HG02623 (cell line): ENCODE data around the gene CCDC38.
A peak's percentile ranks its signal among the peaks of the same experiment; 100 is the strongest.
"Not testable (repeated sequence)": the region's sequence is repeated elsewhere in the genome, so short reads cannot be mapped to it uniquely, and the experiment has no call there.

Source experiments
- ATAC-seq: cut with Tn5 transposase; IDR thresholded peaks from one replicate; pipeline ENCODE4 v1.9.1; 2021; ENCODE audit warnings: moderate library complexity; ENCODE audit not compliant: unreplicated experiment

CCDC38 gene

DNA sequence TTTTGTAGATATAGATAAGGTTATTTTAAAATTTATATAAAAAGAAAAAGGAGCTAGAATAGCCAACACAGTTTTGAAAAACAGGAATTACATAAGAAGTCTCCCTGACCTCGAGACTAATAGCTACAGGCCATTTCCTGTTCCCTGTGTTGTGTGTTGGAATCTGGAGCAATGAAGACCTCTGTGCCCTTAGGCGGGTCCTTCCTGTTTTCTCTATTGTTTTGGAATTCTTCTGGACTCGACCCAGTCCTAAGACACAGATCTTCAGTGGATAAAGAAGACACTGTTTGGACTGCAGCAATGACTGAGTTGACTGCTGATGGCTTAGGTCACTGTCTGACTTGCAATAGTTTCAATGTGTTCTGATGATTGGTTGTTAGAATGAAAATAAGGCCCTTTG lies 57.4 kb downstream of the CCDC38 start:
- no peak for ATAC-seq

DNA sequence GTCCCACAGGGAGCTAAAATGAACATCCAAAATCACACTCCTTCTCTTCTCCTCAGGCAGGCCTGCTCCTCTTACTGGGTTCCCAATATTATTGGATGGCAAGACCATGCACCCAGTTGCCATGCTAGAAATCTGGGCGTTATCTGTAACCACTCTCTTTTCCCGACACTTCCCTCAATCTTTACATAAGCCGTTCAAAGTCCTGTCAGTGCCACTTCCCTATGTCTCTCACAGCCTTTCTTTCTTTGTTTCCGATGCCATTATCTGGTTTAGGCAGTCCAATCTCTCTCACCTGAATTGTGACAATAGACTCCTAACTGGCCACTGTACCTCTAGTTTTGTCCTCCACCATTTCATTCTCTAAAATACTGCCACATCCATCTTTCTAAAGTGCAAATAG lies 59.5 kb downstream of the CCDC38 start:
- no peak for ATAC-seq

DNA sequence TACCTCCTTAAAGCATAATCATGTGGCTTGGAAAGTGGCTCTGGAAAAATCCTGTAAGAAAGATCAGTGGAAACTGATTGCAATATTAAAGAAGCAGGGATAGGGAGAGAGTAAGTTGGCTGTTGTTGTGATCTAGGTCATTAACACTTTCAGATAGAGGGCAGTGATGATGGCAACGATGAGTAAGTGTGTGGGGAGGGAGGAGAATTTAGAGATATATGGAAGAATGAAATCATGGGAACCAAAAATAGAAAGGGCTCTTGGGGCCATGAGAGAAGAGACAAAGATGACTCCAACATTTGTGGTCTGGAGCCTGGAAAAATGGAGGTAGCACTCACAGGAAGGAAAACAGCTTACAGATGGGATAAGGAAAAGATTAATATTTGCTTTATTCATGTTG lies 60.3 kb downstream of the CCDC38 start:
- ATAC-seq, result no peak

DNA sequence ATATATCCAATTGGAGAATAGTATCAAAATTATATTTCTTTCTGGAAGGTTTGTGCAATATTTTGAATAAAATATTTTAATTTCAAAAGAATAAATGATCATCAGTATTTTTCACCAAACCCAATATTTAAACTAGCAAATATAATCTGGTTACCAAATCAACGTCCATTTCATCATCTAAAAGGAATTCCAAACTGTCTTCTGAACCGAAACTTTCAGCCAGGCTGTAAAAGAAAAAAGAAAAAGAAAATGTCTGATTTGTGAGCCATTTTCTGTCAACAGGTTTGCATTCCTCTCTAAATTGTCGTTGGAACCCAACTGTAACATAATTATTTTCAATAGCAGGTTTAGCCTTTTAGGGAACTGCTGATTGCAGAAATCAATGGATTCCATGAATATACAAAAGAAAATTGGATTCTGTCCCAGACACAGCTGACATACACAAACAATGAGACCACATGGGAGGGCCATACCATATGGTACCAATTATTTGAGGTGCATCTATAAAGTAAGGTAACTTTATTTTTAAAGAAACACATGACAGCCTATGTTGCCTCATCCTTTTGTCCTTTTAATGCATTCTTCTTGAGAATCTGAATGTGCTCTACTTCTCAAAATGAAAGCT lies 61.0 kb downstream of the CCDC38 start:
- no peak for ATAC-seq

DNA sequence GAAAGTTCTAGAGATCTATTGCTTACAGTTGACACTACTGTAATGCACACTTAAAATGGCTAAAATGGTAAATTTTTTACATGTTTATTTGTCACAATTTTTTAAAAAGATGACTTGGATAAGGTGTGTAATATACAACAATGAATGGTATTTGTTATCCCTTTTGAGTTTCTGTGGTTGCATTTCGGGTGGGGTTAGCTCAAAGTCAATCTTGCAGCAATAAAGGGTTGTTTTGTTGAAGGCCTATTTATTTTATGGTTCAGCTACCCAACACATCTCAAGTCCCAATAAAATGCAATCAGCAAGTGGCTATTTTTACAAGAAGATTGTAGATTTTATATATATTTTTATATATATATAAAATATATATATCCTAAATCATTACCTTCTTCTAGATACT lies 61.5 kb downstream of the CCDC38 start:
- no peak for ATAC-seq

DNA sequence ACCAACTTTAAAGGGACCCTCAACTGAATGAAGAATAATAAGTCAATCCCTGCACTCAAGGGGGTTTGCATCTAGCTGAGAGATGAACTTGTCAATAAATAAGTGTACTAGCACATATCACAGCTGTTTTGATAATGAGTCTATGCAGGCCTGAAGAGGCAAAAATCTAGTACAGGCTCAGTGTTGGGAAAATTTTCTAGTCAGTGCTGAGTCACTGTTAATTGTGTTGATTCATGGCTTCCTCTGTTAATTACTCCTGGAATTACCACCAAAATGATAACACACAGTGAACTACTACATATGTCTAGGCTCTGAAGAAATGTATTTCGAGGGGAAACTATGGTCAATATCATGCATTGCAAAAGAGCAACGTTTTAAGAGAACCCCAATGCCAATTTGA lies 64.8 kb downstream of the CCDC38 start:
- no peak for ATAC-seq

DNA sequence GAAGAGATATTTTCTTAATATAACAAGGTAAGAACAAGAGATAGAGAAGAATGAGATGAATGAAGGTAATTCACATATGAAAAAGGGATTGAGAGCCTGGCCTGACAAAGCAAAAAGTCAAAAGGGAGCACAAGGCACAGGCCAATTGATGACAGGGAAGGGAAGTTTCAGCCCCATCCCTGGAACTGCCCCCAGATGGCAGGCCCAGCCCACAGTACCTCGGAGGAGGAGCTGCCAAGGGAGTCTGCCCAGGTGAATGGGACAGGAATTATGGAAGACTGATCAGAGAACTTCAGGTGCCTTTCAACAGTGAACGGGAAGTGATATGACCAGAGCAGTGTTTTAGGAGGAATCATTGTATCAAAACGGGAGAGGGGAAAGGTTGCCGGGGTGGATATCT lies 68.0 kb downstream of the CCDC38 start:
- ATAC-seq, result no peak

DNA sequence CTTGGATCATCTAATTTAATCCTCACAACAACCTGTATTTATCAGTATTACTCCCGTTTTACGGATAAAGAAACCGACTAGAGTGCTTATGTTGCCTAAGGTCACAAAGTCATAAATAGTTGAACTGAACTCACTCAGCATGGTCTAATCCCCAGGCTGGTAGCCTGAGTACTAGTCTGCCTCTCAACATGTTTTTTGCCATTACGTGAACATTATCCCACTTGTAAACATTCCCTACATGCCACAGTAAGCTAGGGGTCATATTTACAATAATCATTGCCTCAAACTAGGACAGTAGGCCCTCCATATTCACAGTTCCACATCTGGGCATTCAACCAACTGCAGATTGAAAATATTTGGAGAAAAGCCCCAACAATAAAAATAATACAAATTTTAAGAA lies 71.5 kb downstream of the CCDC38 start:
- ATAC-seq, result no peak

DNA sequence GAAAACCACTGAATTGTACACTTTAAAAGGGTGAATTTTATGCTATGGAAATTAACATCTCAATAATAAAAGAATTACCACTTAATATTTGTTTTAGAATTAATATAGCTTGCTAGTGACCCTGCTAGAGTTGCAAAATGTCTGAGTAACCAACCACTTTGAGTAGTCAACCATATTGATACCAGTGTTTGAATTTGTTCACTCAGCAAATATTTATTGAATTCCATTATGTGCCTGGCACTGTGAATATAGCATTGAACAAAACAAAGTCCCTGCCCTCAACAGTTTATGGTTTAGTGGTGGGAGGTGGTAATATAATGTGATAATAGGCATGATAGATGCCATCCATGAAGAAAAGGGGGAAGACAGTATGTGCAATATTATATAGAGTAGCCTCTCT lies 79.1 kb downstream of the CCDC38 start:
- no peak for ATAC-seq

DNA sequence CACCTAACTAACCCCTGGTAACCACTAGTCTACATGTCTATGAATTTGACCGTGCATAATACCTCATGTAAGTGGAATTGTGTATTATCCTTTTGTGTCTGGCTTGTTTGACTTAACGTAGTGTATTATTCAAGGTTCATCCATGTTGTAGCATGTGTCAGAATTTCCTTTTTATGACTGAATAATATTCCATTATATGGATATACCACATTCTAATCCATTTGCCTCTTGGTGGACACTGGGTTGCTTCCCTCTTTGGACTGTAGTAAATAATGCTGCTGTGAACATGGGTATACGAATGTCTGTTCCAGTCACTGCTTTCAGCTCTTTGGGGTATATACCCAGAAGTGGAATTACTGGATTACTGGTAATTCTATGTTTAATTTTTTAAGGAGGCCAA lies 80.4 kb downstream of the CCDC38 start:
- ATAC-seq, result no peak

DNA sequence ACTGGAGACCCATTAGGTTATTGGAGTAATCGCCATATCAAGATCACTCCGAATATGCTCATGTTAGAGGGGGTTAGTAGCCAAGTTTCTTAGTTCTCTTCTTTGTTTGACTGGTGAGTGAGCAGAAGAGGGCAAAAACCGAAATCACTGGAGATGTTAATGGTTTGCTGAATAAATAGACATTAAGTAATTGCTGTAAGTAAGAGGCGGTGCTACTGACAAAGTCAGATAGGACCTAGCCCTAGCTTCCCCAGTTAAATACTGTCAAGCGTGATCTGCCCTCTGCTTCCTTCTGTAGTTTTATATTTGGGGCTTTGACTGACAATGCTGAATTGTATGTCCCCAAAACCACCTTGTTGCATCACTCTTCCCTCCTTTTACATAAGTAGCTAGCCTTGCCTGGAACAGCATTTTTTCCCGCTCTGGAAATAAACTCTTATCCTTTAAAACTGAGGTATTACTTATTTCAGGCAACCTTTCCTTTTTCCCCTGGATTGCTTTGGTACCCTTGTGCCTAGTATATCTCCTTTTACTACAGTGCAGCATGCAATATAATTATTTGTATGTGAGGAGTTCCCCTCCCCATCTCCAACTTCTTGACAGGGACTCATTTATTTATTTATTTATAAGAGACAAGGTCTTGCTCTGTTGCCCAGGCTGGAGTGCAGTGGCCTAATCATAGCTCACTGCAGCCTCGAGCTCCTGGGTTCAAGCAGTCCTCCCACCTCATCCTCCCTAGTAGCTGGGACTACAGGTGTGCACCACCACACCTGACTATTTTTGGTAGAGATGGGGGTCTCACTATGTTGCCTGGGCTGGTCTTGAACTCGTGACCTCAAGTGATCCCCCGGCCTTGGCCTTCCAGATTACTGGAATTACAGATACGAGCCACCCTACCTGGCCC lies 82.2 kb downstream of the CCDC38 start:
- ATAC-seq, result no peak

DNA sequence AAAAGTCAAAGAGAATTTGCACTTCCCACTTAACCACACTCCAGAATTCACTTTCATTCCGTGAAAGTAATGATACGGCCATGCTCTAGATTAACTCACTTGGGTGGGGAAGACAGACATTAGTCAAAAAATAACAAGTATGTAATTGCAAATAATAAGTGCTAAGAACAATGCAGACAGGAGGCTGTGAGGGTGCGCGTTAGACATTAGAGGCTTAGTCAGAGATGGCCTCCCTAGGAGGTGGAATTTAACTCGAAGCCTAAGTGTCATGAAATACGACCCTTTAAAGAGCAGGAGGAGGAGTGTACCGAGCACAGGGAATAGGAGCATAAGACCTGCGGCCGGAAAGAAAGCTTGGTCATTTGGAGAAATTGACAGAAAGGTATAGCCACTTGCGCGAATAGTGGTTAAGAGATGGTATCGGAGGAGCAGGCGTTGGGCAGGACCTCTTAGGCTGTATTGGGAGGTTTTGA lies 83.0 kb downstream of the CCDC38 start:
- peak; percentile 2 for ATAC-seq

DNA sequence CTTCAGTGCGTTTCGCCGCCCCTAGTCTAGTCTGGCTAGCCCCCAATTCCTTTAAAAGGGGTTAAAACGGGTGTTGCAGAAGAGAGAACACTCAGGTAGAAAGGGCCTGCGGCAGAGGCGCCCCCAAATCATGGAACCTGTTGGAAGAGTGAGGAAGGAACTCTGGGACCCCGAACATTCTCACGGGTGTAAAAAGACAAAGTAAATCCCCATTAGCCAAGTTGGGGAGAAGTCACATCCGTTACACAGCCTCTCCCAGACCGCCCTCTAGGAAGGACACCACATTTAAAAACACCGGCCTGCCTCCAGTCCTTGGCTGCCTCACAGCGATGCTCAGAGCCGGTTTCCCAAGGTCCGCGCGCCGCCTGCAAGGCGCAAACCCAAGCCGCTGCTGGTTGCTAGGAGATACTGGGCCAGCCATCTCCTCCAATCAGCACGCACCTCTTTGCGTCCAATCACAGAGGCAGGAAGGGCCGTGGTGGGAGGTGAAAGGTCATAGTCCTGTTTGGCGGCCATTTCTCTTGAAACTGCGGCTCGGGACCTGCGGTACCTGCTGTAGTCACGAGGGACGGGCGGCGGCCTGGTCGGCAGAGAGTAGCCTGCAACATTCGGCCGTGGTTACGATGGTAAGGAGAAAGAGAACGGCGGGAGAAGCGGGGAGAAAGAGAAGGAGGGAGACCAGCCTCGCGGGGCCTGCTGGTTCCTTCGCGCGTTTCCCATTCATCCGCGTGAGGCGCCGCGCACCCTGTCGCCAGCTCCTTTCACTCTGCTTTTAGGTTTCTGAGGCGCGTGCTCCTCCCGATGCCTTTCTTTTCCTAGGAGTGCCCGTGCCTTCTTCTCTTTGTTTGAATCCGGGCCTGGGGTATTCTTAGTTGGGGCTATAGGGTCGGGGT lies 83.7 kb downstream of the CCDC38 start, which contains the start of gene SNRPF:
SNRPF (plus strand) TSS at position 502 of the 893 bp plus-strand sequence; CDS start at position 624, 122 bp downstream.
- ATAC-seq, result peak; percentile 100

DNA sequence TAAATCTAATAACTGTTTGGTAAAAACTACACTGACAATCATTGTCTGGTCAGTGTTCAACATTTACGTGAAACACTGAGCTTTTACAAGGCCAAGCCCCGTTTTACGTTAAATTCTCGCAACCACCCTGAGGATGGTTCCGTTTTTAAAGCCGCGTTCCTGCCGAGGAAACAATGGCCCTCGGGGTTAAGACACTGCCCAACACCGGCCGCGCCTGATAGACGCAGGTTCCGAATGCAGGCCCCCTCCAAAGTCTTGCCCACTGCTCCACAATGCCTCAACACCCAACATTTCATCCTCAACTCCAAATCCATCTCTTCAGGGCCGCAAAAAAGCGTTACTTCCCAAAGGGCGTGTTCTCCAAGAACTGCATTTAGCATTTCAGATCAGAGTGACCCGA lies 84.6 kb downstream of the CCDC38 start:
- ATAC-seq, result no peak

DNA sequence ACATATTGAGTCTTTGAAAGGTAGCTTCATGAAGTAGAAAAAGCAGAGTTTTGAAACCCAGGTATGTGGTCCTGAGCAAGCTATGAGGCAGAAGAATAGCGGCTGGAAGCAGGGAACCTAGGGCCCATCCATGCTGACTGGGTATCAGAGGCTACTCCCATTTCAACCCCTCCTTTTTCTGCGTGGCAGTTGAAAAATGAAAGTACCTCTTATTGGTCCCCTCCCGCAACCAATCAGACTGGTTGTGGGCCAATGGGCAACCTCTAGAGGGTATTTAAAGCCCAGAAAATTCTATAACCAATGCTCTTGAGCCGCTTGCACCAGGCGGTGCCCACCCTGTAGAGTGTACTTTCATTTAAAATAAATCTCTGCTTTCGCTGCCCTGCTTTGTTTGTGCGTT lies 85.3 kb downstream of the CCDC38 start:
- ATAC-seq, result no peak

DNA sequence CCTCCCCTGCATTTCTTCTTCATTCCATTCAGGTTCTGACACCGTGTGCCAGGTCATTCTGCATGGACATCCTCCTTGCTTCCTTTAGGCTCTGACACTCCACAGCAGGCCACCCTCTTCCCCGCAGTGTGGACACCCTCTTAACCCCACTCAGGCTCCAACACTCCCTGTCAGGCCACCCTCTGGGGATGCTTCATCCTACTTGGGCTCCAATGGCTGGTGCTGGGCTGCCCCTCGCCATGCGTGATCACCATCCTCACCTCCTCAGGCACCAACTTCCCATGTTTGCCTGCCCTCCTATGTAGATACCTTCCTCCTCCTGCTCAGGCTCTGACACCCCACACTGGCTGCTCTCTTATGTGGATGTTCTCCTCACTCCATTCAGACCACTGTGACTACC lies 90.3 kb downstream of the CCDC38 start:
- ATAC-seq, result no peak

DNA sequence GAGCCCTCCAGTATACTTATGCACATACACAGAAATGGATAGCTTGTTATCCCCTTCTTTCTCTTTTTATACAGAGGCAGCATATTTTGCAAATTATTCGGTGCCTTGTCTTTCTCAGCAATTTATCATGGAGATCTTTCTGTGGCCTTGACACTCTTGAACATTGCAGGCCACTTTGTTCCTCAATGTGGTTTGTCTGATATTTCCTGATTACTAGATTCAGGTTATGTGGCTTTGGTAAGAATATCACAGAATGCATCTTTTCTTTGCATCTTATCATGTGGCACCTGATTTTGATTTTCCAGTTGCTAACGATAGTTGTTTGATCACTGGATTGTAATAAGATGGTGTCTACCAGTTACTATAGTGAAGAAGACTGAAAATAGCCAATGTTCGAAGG lies 90.8 kb downstream of the CCDC38 start:
- ATAC-seq, result no peak

DNA sequence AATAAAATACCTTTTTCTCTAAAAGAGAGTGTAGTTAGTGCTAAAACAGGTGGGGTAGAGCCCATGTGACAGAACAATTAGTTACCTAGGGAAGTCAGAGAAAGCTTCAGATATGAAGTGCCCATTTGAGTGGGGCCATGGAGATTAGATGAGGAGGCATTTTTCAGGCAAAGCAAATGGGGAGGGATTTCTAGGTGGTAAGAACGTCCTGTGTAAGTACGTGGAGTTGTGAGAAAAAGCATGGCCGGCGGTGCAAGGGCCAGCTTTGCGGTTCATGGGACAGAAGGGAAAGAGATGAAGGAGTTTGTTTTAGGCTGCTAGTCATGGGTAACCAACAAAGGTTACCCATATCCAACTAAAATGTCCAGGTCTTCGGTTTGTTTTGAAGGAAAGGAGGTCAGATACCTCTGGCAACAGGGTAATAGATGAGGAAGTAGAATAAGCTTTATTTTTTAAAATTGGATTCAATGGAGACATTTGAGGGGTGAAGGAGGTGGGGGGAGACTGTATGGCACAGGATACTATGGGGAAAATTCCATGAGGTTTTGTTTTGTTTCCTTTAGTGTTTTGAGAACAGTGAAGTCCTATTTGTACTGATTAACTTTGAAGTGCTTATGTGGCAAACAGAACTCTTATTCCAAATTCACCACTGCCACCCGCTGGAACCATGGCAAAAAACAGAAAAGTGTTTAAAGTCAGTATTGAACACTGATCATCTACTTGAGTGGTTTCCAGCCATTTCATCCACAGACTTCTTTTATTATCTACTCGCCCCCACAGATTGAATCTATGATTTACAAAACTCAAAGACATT lies 93.6 kb downstream of the CCDC38 start:
- ATAC-seq, result no peak

DNA sequence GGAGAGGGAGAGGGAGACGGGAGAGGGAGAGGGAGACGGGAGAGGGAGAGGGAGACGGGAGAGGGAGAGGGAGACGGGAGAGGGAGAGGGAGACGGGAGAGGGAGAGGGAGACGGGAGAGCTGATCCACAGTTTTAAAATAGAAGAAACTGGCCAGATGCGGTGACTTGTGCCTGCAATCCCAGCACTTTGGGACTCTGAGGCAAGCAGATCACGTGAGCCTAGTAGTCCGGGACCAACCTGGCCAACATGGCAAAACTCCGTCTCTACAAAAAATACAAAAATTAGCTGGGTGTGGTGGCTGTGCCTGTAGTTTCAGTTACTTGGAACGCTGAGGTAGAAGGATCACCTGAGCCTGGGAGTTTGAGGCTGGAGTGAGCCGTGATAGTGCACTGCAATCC lies 100.0 kb downstream of the CCDC38 start:
- not testable (repeated sequence) for ATAC-seq

DNA sequence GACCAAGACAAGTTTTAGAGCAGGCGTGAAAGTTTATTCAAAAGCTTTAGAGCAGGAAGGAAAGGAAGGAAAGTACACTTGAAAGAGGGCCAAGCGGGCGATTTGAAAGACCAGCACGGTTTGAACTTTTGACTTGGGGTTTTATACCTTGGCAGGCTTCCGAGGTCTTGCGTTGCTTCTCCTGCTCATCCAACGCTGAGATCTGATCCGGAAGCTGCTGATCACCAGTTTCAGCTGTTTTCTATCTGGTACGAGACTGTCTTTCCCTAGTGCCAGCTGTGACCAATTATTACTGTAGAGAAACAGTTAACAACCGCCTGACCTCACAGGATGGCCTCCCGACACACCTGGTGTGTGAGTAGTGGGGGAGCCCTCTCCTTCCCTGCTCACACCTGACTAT lies 104.3 kb downstream of the CCDC38 start:
- ATAC-seq, result no peak
